ENCODE results near the gene ADAM15.

The ADAM15 gene

GRCh38 chr1:155073377-155074242, 22.5 kb downstream of the ADAM15 start:
- H3K36me3 ChIP-seq (ENCODE audit: control insufficient read depth, insufficient read depth, low read length) = no peaks in the 10 kb centered on the region
- H3K9me3 ChIP-seq (ENCODE audit: control insufficient read depth, low read length) = no peaks in the 10 kb centered on the region
- no peak overlapping the region for H3K4me3 ChIP-seq (ENCODE audit: low read length)
- H3K27me3 ChIP-seq (ENCODE audit: control insufficient read depth, insufficient read depth, low read length) = peaks cover 5% of the 10 kb centered on the region
- peaks cover 33% of the 10 kb centered on the region for H3K4me1 ChIP-seq (ENCODE audit: control insufficient read depth, insufficient read depth, low read length)
- no peak overlapping the region for H3K9ac ChIP-seq (ENCODE audit: low read length)

DNA sequence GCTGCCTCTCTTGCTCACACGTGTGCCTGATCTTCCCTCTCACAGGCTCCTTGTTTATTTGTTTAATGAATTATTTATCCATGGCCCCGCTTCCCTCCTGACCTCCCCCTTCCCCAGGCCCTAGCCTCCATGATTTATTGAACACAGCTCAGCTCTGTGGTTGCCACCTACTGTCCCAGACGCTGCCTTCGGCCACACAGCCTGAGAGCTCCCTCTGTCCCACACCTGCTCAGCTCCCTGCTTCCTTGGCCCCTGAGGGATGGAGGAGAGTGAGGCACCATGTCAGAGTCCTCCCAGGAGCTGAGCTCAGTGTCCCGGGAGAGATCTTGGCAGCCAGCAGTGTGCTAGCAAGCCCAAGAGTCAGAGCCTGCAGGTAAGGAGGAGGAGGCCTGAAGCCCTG, 24.4 kb downstream of the ADAM15 start:
- Histone ChIP-seq H3K9ac (ENCODE audit: low read length) (no peak overlapping the region), H3K9me3 (ENCODE audit: control insufficient read depth, low read length) (no peaks in the 10 kb centered on the region), H3K4me1 (ENCODE audit: control insufficient read depth, insufficient read depth, low read length) (peaks cover 41% of the 10 kb centered on the region), H3K27me3 (ENCODE audit: control insufficient read depth, insufficient read depth, low read length) (peaks cover 21% of the 10 kb centered on the region), H3K36me3 (ENCODE audit: control insufficient read depth, insufficient read depth, low read length) (no peaks in the 10 kb centered on the region), H3K4me3 (ENCODE audit: low read length) (no peak overlapping the region)

GRCh38 chr1:155076371-155076770, 25.3 kb downstream of the ADAM15 start:
- Histone ChIP-seq H3K4me1 (ENCODE audit: control insufficient read depth, insufficient read depth, low read length) (peaks cover 44% of the 10 kb centered on the region), H3K27me3 (ENCODE audit: control insufficient read depth, insufficient read depth, low read length) (peaks cover 30% of the 10 kb centered on the region)

DNA sequence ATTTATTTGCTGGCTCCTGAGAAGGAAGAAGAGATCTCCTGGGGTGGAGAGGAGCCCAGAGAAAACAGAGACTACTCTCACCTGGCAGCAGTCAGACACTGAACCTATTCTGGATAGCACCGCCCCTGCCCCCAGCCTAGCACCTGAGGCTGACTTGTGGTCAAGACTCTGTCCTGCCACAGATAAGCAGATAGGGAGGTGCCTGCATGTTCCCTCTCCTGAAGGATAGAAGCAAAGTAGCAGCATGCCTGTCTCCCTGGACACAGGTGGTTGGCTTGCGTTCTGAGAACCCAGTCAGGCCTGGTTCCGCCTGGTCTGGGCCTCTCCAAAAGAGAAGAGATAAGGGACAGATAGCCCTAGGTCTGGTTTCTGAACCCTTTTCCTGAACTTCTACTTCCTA, 26.2 kb downstream of the ADAM15 start:
- Histone ChIP-seq H3K9ac (ENCODE audit: low read length) (no peak overlapping the region), H3K4me1 (ENCODE audit: control insufficient read depth, insufficient read depth, low read length) (peaks cover 48% of the 10 kb centered on the region), H3K27me3 (ENCODE audit: control insufficient read depth, insufficient read depth, low read length) (peaks cover 37% of the 10 kb centered on the region), H3K9me3 (ENCODE audit: control insufficient read depth, low read length) (no peaks in the 10 kb centered on the region), H3K4me3 (ENCODE audit: low read length) (no peak overlapping the region), H3K36me3 (ENCODE audit: control insufficient read depth, insufficient read depth, low read length) (no peaks in the 10 kb centered on the region)

More at GRCh38 chr1:155076371-155076770, 25.3 kb downstream of the ADAM15 start:
- Histone ChIP-seq H3K4me3 (ENCODE audit: low read length) (no peak overlapping the region), H3K9me3 (ENCODE audit: control insufficient read depth, low read length) (no peaks in the 10 kb centered on the region), H3K36me3 (ENCODE audit: control insufficient read depth, insufficient read depth, low read length) (no peaks in the 10 kb centered on the region), H3K9ac (ENCODE audit: low read length) (no peak overlapping the region)

GRCh38 chr1:155077758-155078445, 26.8 kb downstream of the ADAM15 start:
- peaks cover 39% of the 10 kb centered on the region for H3K27me3 ChIP-seq (ENCODE audit: control insufficient read depth, insufficient read depth, low read length)
- no peaks in the 10 kb centered on the region for H3K36me3 ChIP-seq (ENCODE audit: control insufficient read depth, insufficient read depth, low read length)
- no peak overlapping the region for H3K4me3 ChIP-seq (ENCODE audit: low read length)

DNA sequence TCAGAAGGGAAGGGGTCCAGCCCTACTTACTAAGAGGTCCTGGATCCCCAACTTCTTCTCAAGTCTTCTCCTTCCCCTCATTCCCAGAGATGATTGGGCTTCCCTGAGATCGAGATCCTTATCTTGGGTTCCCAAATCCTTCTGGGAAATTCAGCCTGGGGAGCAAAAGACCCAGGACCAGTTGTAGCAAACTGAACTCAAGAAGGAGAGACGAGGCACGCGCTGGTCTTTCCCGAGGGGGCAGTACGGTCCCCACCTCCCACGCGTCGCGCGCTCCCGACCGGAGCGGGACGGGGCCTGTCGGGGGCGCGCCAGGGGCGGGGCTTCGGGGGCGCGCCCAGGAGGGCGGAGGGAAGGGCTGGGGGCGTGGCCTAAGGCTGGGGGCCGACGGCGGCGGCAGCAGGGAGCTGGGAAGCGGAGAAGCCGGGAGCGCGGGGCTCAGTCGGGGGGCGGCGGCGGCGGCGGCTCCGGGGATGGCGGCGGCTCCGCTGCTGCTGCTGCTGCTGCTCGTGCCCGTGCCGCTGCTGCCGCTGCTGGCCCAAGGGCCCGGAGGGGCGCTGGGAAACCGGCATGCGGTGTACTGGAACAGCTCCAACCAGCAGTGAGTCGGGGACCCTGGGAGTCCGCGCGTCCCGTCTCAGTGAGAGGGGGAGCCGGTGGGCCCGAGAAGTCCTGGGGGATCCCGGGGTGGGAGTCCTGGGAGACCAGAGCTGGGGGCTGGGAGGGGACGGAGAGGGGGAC, 27.5 kb downstream of the ADAM15 start, which contains the start of gene EFNA3:
TSS of gene EFNA3 (plus strand) at position 369 of the 741 bp plus-strand sequence. CDS start at position 474, 105 bp downstream.
- Histone ChIP-seq H3K4me1 (ENCODE audit: control insufficient read depth, insufficient read depth, low read length) (peaks cover 61% of the 10 kb centered on the region), H3K9me3 (ENCODE audit: control insufficient read depth, low read length) (no peaks in the 10 kb centered on the region), H3K9ac (ENCODE audit: low read length) (peak within 1 kb of the TSS; percentile 30), H3K27me3 (ENCODE audit: control insufficient read depth, insufficient read depth, low read length) (peaks cover 47% of the 10 kb centered on the region), H3K4me3 (ENCODE audit: low read length) (no peak within 1 kb of the TSS), H3K36me3 (ENCODE audit: control insufficient read depth, insufficient read depth, low read length) (no peaks in the 10 kb centered on the region)

More at GRCh38 chr1:155077758-155078445, 26.8 kb downstream of the ADAM15 start:
- no peak overlapping the region for H3K9ac ChIP-seq (ENCODE audit: low read length)
- H3K4me1 ChIP-seq (ENCODE audit: control insufficient read depth, insufficient read depth, low read length) = peaks cover 54% of the 10 kb centered on the region
- H3K9me3 ChIP-seq (ENCODE audit: control insufficient read depth, low read length) = no peaks in the 10 kb centered on the region

DNA sequence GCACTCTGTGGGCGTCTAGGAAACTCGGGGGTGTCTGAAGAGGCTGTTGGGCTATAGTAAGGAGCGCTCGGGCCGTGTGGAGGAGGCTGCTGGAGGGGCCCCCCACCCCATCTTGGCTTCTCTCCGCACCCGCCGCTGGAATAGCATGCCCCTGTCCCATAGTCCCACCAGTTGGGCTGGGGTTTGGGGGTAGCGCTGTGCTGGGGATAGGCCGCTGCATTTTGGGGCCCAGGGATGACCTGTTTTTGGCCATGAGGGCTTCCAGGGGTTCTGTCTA, 28.0 kb downstream of the ADAM15 start:
- Histone ChIP-seq H3K4me1 (ENCODE audit: control insufficient read depth, insufficient read depth, low read length) (peaks cover 66% of the 10 kb centered on the region), H3K27me3 (ENCODE audit: control insufficient read depth, insufficient read depth, low read length) (peaks cover 52% of the 10 kb centered on the region), H3K4me3 (ENCODE audit: low read length) (no peak overlapping the region), H3K36me3 (ENCODE audit: control insufficient read depth, insufficient read depth, low read length) (no peaks in the 10 kb centered on the region), H3K9ac (ENCODE audit: low read length) (no peak overlapping the region), H3K9me3 (ENCODE audit: control insufficient read depth, low read length) (no peaks in the 10 kb centered on the region)

GRCh38 chr1:155079487-155080311, 28.6 kb downstream of the ADAM15 start:
- Histone ChIP-seq H3K36me3 (ENCODE audit: control insufficient read depth, insufficient read depth, low read length) (no peaks in the 10 kb centered on the region), H3K4me3 (ENCODE audit: low read length) (no peak overlapping the region), H3K9me3 (ENCODE audit: control insufficient read depth, low read length) (no peaks in the 10 kb centered on the region), H3K27me3 (ENCODE audit: control insufficient read depth, insufficient read depth, low read length) (peaks cover 57% of the 10 kb centered on the region), H3K9ac (ENCODE audit: low read length) (peak overlapping the region; percentile 30), H3K4me1 (ENCODE audit: control insufficient read depth, insufficient read depth, low read length) (peaks cover 72% of the 10 kb centered on the region)

GRCh38 chr1:155080312-155081228, 29.5 kb downstream of the ADAM15 start:
- Histone ChIP-seq H3K4me1 (ENCODE audit: control insufficient read depth, insufficient read depth, low read length) (peaks cover 75% of the 10 kb centered on the region), H3K9ac (ENCODE audit: low read length) (no peak overlapping the region), H3K9me3 (ENCODE audit: control insufficient read depth, low read length) (no peaks in the 10 kb centered on the region), H3K36me3 (ENCODE audit: control insufficient read depth, insufficient read depth, low read length) (no peaks in the 10 kb centered on the region), H3K27me3 (ENCODE audit: control insufficient read depth, insufficient read depth, low read length) (peaks cover 57% of the 10 kb centered on the region), H3K4me3 (ENCODE audit: low read length) (no peak overlapping the region)

DNA sequence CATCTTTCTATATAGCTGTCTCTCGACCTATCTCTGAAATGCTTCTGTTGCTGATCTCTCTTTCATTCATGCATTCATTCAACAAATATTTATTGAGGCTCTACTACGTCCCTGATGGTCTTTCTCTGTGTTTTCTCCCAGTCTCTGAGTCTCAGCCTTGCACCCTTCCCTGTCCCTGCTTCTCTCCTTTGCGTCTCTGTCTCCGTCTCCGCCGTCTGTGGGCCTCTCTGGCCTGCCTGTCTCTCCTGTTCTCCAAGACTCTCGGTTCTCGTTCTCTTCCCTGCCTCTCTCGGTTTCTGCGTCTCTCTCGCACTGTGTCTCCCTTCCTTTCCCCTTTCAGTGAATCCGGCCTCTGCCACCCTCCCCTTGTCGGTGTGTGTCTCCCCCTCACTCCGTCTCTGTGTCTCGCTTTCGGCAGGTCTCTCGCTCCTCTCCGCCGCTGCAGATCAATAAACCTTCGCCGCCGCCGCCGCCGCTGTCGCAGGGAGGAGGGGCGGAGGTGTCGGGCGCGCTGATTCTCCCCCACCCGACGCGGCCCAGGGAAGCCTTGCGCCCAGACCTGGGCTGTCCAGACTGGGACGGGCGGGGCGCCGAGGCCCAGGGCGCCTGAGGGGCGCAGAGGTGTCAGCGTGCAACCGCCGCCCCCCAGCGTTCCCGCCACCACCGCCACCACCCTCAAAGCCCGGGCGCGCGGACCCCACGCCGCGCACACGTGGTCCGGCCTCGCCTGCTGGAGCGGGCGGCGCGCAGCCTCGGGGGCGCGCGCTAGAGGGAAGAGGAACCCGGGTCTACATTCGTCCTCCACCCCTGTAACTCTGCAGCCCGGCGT, 30.6 kb downstream of the ADAM15 start:
- no peak overlapping the region for H3K9ac ChIP-seq (ENCODE audit: low read length)
- H3K9me3 ChIP-seq (ENCODE audit: control insufficient read depth, low read length) = no peaks in the 10 kb centered on the region
- peaks cover 83% of the 10 kb centered on the region for H3K4me1 ChIP-seq (ENCODE audit: control insufficient read depth, insufficient read depth, low read length)
- H3K36me3 ChIP-seq (ENCODE audit: control insufficient read depth, insufficient read depth, low read length) = no peaks in the 10 kb centered on the region
- peaks cover 57% of the 10 kb centered on the region for H3K27me3 ChIP-seq (ENCODE audit: control insufficient read depth, insufficient read depth, low read length)
- no peak overlapping the region for H3K4me3 ChIP-seq (ENCODE audit: low read length)

Data from mucosa of stomach (tissue), 1 donor.